NT2/D1 (cell line): Measurements from ENCODE around the gene SCAPER.
"Not testable (repeated sequence)": the region's sequence is repeated elsewhere in the genome, so short reads cannot be mapped to it uniquely, and the experiment has no call there.

Experiments
- DNase-seq: peaks from one replicate; pipeline ENCODE4 v3.0.0-alpha.2; 2011; ENCODE audit warnings: low read depth, low spot score
- H3K27me3 ChIP-seq: 2 replicates; pipeline ENCODE4 v1.6.0; 2011; ENCODE audit warnings: mild to moderate bottlenecking; ENCODE audit not compliant: insufficient read length, insufficient read depth
- H3K36me3 ChIP-seq: 2 replicates; pipeline ENCODE4 v1.6.1; 2011; ENCODE audit warnings: mild to moderate bottlenecking, low read length, mixed read lengths; ENCODE audit not compliant: insufficient read depth, insufficient read length
- H3K4me1 ChIP-seq: 2 replicates; pipeline ENCODE4 v1.5.1; 2011; ENCODE audit not compliant: insufficient read depth, insufficient read length
- H3K4me3 ChIP-seq: 2 replicates; pipeline ENCODE4 v1.5.1; 2011; ENCODE audit warnings: low read depth; ENCODE audit not compliant: insufficient read length
- H3K9ac ChIP-seq: 2 replicates; pipeline ENCODE4 v1.6.0; 2011; ENCODE audit warnings: low read depth; ENCODE audit not compliant: insufficient read length
- H3K9me3 ChIP-seq: 2 replicates; pipeline ENCODE4 v1.5.1; 2011; ENCODE audit warnings: mild to moderate bottlenecking, low read length; ENCODE audit not compliant: insufficient read depth
- SUZ12 ChIP-seq: IDR thresholded peaks from 2 replicates; pipeline ENCODE4 v1.6.1; 2011; ENCODE audit not compliant: insufficient read length, insufficient read depth; ENCODE audit errors: extremely low read depth
- YY1 ChIP-seq: IDR thresholded peaks from 2 replicates; pipeline ENCODE4 v1.6.1; 2011; ENCODE audit not compliant: insufficient read length, insufficient read depth
- ZNF274 ChIP-seq: IDR thresholded peaks from 2 replicates; pipeline ENCODE4 v1.6.1; 2011; ENCODE audit warnings: mild to moderate bottlenecking, low read depth, low read length

SCAPER gene

DNA sequence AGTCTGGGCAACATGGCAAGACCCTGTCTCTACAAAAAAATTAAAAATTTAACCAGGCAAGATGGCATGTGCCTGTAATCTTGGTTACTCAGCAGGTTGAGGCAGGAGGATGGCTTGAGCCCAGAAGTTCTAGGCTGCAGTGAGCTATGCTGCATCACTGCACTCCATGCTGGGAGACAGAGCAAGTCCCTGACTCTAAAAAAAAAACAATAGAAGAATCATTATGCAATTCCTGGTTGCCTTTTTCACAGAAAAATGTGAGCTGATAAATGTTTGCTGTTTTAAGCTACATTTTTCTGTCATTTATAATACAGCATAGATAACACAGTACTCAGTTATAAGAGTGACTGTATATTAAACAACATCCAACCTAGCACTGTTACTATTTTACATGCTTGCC is 148.8 kb downstream of the SCAPER start:
- Histone ChIP-seq H3K27me3 (no peaks in the 10 kb centered on the region), H3K4me1 (no peaks in the 10 kb centered on the region), H3K4me3 (no peak overlapping the region), H3K9ac (no peak overlapping the region), H3K9me3 (no peaks in the 10 kb centered on the region), H3K36me3 (no peaks in the 10 kb centered on the region)
- no peak for TF ChIP-seq YY1
- TF ChIP-seq SUZ12: no peak
- TF ChIP-seq ZNF274: no peak
- DNase-seq: no peak

DNA sequence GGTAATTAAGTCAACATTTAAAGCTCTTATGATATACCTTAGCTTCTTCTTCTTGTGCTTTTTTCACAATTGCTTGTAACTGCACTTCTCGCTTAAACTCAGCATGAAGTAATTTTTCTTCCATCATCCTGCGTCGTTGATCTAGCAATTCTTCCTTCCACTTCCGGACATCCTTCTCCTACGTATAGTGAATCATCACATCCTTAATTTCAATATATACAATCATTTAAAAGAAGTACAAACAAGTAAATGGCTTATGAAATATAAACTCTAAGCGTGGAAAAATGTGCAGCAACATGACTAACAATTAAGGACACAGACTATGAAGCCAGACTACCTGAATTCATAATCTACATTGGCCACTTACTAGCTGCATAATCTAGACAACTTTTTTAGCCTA is 151.4 kb downstream of the SCAPER start:
- Histone ChIP-seq H3K4me1 (no peaks in the 10 kb centered on the region), H3K9ac (no peak overlapping the region), H3K9me3 (no peaks in the 10 kb centered on the region), H3K36me3 (no peaks in the 10 kb centered on the region), H3K27me3 (no peaks in the 10 kb centered on the region), H3K4me3 (no peak overlapping the region)
- TF ChIP-seq YY1 (no peak), ZNF274 (no peak), SUZ12 (no peak)
- no peak for DNase-seq

GRCh38 chr15:76753131-76753530 is 152.0 kb downstream of the SCAPER start:
- Histone ChIP-seq H3K36me3 (no peaks in the 10 kb centered on the region), H3K27me3 (no peaks in the 10 kb centered on the region), H3K4me3 (no peak overlapping the region), H3K9ac (no peak overlapping the region), H3K9me3 (no peaks in the 10 kb centered on the region), H3K4me1 (no peaks in the 10 kb centered on the region)
- no peak for DNase-seq
- TF ChIP-seq SUZ12 (no peak), ZNF274 (no peak), YY1 (no peak)

- Histone ChIP-seq H3K27me3 (no peaks in the 10 kb centered on the region), H3K9ac (no peak overlapping the region), H3K36me3 (no peaks in the 10 kb centered on the region), H3K4me1 (no peaks in the 10 kb centered on the region), H3K9me3 (no peaks in the 10 kb centered on the region), H3K4me3 (no peak overlapping the region)
- TF ChIP-seq ZNF274 (no peak), SUZ12 (no peak), YY1 (no peak)
- DNase-seq: no peak
These were observed 152.6 kb downstream of the SCAPER start for GRCh38 chr15:76752549-76752948.

DNA sequence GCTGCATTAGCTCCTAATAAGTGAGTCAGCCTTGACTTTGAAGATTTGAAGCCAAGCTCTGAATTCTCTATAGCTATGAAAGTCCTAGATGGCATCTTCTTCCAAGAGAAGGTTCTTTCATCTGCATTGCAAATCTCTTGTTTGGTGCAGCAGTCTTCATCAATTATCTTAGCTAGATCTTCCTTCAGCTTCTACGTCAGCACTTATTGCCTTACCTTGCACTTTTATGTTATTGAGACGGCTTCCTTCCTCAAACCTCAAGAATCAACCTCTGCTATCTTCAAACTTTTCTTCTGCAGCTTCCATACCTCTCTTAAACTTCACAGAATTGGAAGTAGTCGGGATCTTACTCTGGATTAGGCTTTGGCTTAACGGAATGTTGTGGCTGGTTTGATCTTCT is 167.6 kb downstream of the SCAPER start:
- no peaks in the 10 kb centered on the region for H3K27me3 ChIP-seq
- no peak overlapping the region for H3K4me3 ChIP-seq
- no peak for TF ChIP-seq YY1
- no peak for TF ChIP-seq ZNF274
- no peak for TF ChIP-seq SUZ12
- DNase-seq: no peak
- H3K9me3 ChIP-seq: peaks cover 9% of the 10 kb centered on the region; the same call in 1 of the 2 replicates
- peaks cover 4% of the 10 kb centered on the region for H3K36me3 ChIP-seq
- no peaks in the 10 kb centered on the region for H3K4me1 ChIP-seq
- H3K9ac ChIP-seq: no peak overlapping the region

DNA sequence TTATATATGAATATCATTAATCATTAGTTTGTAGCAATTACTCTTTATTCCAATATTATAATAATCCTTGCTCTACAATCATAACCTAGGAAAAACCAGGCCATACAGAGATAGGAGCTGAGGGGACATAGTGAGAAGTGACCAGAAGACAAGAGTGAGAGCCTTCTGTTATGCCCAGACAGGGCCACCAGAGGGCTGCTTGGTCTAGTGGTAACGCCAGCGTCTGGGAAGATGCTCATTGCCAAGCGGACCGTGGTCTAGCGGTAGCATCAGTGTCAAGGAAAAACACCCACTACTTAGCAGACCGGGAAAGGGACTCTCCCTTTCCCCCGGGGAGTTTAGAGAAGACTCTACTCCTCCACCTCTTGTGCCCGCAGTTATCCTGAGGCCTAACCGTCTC is 172.8 kb downstream of the SCAPER start:
- not testable (repeated sequence) for H3K9ac ChIP-seq, H3K36me3 ChIP-seq, H3K4me1 ChIP-seq, H3K27me3 ChIP-seq, H3K4me3 ChIP-seq
- peaks cover 11% of the 10 kb centered on the region; the same call in 1 of the 2 replicates for H3K9me3 ChIP-seq
- peak; percentile 5 for DNase-seq

DNA sequence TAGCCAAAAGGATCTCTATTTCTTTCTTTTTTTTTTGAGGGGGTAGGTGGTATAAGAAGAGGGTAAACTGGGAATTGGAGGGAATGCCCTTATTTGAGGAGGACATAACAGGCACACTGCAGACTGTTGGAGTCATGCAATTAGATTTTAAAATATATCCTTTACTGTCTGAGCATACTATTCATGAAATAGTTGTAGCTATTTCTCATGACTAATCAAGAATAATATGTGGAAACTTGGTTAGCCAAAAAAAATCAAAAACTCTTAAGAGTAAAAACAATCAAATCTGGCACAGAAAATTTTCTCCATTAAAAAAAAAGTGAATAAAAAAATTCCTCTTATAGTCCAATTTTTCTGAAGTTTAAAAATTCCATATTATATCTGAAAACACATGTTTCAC is 174.9 kb downstream of the SCAPER start:
- no peak for DNase-seq
- H3K9me3 ChIP-seq: peaks cover 11% of the 10 kb centered on the region; the same call in 1 of the 2 replicates
- H3K4me3 ChIP-seq: no peak overlapping the region
- TF ChIP-seq YY1 (no peak), ZNF274 (no peak), SUZ12 (no peak)
- no peaks in the 10 kb centered on the region for H3K4me1 ChIP-seq
- no peaks in the 10 kb centered on the region for H3K27me3 ChIP-seq
- no peak overlapping the region for H3K9ac ChIP-seq
- peaks cover 6% of the 10 kb centered on the region for H3K36me3 ChIP-seq

GRCh38 chr15:76718863-76719262 is 186.3 kb downstream of the SCAPER start:
- Histone ChIP-seq H3K4me3 (no peak overlapping the region), H3K36me3 (no peaks in the 10 kb centered on the region), H3K27me3 (no peaks in the 10 kb centered on the region), H3K9ac (no peak overlapping the region), H3K9me3 (no peaks in the 10 kb centered on the region), H3K4me1 (no peaks in the 10 kb centered on the region)
- TF ChIP-seq ZNF274 (no peak), SUZ12 (no peak), YY1 (no peak)
- no peak for DNase-seq
